H1 (cell line): ENCODE results near the gene HIPK2. TPM values are rescaled to one million over a fixed set of nuclear protein-coding genes. Genes with fewer than 3 reads are reported as not detected.

ENCODE experiments used
- CTCF ChIA-PET: fragments of 300-600 bp; sonication (Branson Sonifier 250); formaldehyde crosslinking; loops from one replicate; lab custom pipeline; 2021; ENCODE audit not compliant: partially characterized antibody; lab: Charles Lee
- POLR2A ChIA-PET: fragments of 300-600 bp; sonication (Branson Sonifier 250); formaldehyde crosslinking; loops from one replicate; lab custom pipeline; 2021; ENCODE audit warnings: inconsistent platforms; ENCODE audit not compliant: partially characterized antibody; lab: Charles Lee
- DNase-seq, 2 experiments: peaks; one replicate each; pipeline versions ENCODE4 v3.0.0 to v3.0.0-alpha.2; 2010 to 2022; ENCODE audit warnings: low spot score in 2 of 2, low read depth in 1 of 2, mixed read lengths in 1 of 2
- FAIRE-seq: peaks from 2 replicates; lab custom pipeline; 2011; peaks lifted over from hg19 to GRCh38; lab: Jason Lieb, UNC
- H2AFZ ChIP-seq: 2 replicates; pipeline ENCODE4 v1.8.1; 2012; ENCODE audit warnings: low read length, inconsistent platforms
- H2AK5ac ChIP-seq: 2 replicates; pipeline ENCODE4 v1.6.1; 2013; ENCODE audit warnings: low read depth, low read length
- H2BK120ac ChIP-seq: replicated peaks from 2 replicates; pipeline ENCODE3; 2013; ENCODE audit warnings: low read depth, low read length, inconsistent platforms
- H2BK12ac ChIP-seq: 2 replicates; pipeline ENCODE4 v1.6.1; 2013; ENCODE audit warnings: low read depth, low read length
- H2BK15ac ChIP-seq: 2 replicates; pipeline ENCODE4 v1.6.1; 2013; ENCODE audit warnings: low read length
- H2BK20ac ChIP-seq: 2 replicates; pipeline ENCODE4 v1.6.1; 2013; ENCODE audit warnings: low read length
- H2BK5ac ChIP-seq: 2 replicates; pipeline ENCODE4 v1.6.1; 2013; ENCODE audit warnings: low read depth, low read length
- H3K14ac ChIP-seq: 2 replicates; pipeline ENCODE4 v1.6.1; 2013; ENCODE audit warnings: inconsistent platforms; ENCODE audit not compliant: insufficient read length
- H3K18ac ChIP-seq: 2 replicates; pipeline ENCODE4 v1.6.1; 2013; ENCODE audit warnings: low read length; ENCODE audit errors: extremely low read depth
- H3K23ac ChIP-seq: 2 replicates; pipeline ENCODE4 v1.6.1; 2013; ENCODE audit warnings: inconsistent platforms; ENCODE audit not compliant: insufficient read length
- H3K23me2 ChIP-seq: 2 replicates; pipeline ENCODE4 v1.6.1; 2013; ENCODE audit warnings: low read depth, low read length
- H3K27ac ChIP-seq: 2 replicates; pipeline ENCODE4 v1.6.1; 2011; ENCODE audit warnings: low read depth, low read length, inconsistent platforms
- H3K27me3 ChIP-seq, 4 experiments: replicated peaks in 1 of 4; 1 replicate in 1 of 4; 2 replicates in 3 of 4; pipeline versions ENCODE4 v1.6.1 to v1.8.1; 2011 to 2013; ENCODE audit warnings: low read length in 3 of 4, mild to moderate bottlenecking in 3 of 4, inconsistent platforms in 2 of 4, mixed read lengths in 2 of 4, moderate library complexity in 1 of 4; ENCODE audit not compliant: control insufficient read depth in 3 of 4, insufficient read depth in 3 of 4; ENCODE audit errors: extremely low read depth in 1 of 4
- H3K36me3 ChIP-seq, 4 experiments: 2 replicates each; pipeline versions ENCODE4 v1.6.1 to v1.8.1; 2011 to 2013; ENCODE audit warnings: mild to moderate bottlenecking in 4 of 4, low read length in 3 of 4, moderate library complexity in 2 of 4, control low read depth in 1 of 4, inconsistent platforms in 1 of 4; ENCODE audit not compliant: insufficient read depth in 4 of 4, control insufficient read depth in 2 of 4
- H3K4ac ChIP-seq: replicated peaks from 2 replicates; pipeline ENCODE3; 2013; ENCODE audit warnings: low read length, low read depth, mixed read lengths, inconsistent platforms; ENCODE audit not compliant: insufficient read length
- H3K4me1 ChIP-seq, 4 experiments: replicated peaks in 1 of 4; 1 replicate in 1 of 4; 2 replicates in 3 of 4; pipeline versions ENCODE4 v1.6.1 to v1.8.1; 2011 to 2013; ENCODE audit warnings: low read length in 3 of 4, inconsistent platforms in 2 of 4, mixed read lengths in 1 of 4; ENCODE audit not compliant: insufficient read depth in 4 of 4, control insufficient read depth in 3 of 4
- H3K4me2 ChIP-seq, 2 experiments: 2 replicates each; pipeline versions ENCODE4 v1.6.1 to v1.8.1; 2011 to 2013; ENCODE audit warnings: low read depth in 2 of 2, low read length in 2 of 2, control low read depth in 1 of 2, inconsistent platforms in 1 of 2, mild to moderate bottlenecking in 1 of 2; ENCODE audit not compliant: insufficient read depth in 1 of 2
- H3K4me3 ChIP-seq, 4 experiments: fragments of 200-600, 300-600 bp in 1 of 4; sonication (generic), shearing (Covaris generic), sonication (Bioruptor Twin) in 1 of 4; 2 replicates each; pipeline versions ENCODE4 v1.5.1 to v1.8.1; 2011 to 2016; ENCODE audit warnings: low read length in 4 of 4, low read depth in 3 of 4, control low read depth in 2 of 4, inconsistent platforms in 2 of 4, mild to moderate bottlenecking in 2 of 4, mixed read lengths in 1 of 4, moderate library complexity in 1 of 4; ENCODE audit not compliant: insufficient read depth in 2 of 4; ENCODE audit errors: extremely low read depth in 1 of 4
- H3K56ac ChIP-seq: replicated peaks from 2 replicates; pipeline ENCODE3; 2013; ENCODE audit warnings: low read depth, mild to moderate bottlenecking, mixed read lengths, low read length, inconsistent platforms; ENCODE audit not compliant: insufficient read length
- H3K79me1 ChIP-seq: 2 replicates; pipeline ENCODE4 v1.6.1; 2013; ENCODE audit warnings: low read depth, low read length, control low read depth
- H3K79me2 ChIP-seq, 2 experiments: 2 replicates each; pipeline versions ENCODE4 v1.6.1 to v1.8.1; 2012 to 2013; ENCODE audit warnings: low read length in 2 of 2, mild to moderate bottlenecking in 2 of 2, inconsistent platforms in 1 of 2; ENCODE audit not compliant: insufficient read depth in 2 of 2, control insufficient read depth in 1 of 2
- H3K9ac ChIP-seq, 4 experiments: replicated peaks in 1 of 4; 1 replicate in 1 of 4; 2 replicates in 3 of 4; pipeline versions ENCODE4 v1.6.1 to v1.8.1; 2011 to 2013; ENCODE audit warnings: low read depth in 3 of 4, low read length in 3 of 4, control low read depth in 2 of 4, mild to moderate bottlenecking in 2 of 4, moderate library complexity in 2 of 4, inconsistent platforms in 1 of 4; ENCODE audit errors: extremely low read depth in 1 of 4
- H3K9me3 ChIP-seq, 2 experiments: 2 replicates each; pipeline versions ENCODE4 v1.6.1 to v1.8.1; 2012 to 2013; ENCODE audit warnings: mild to moderate bottlenecking in 2 of 2, moderate library complexity in 2 of 2, control low read depth in 1 of 2, inconsistent platforms in 1 of 2, low read depth in 1 of 2, low read length in 1 of 2, mixed read lengths in 1 of 2; ENCODE audit not compliant: insufficient read depth in 2 of 2
- H4K20me1 ChIP-seq, 2 experiments: replicated peaks in 1 of 2; 2 replicates each; pipeline versions ENCODE3 to v1.8.1; 2011 to 2013; ENCODE audit warnings: inconsistent platforms in 2 of 2, low read length in 2 of 2, mild to moderate bottlenecking in 1 of 2; ENCODE audit not compliant: insufficient read depth in 2 of 2, control insufficient read depth in 1 of 2
- H4K5ac ChIP-seq: 2 replicates; pipeline ENCODE4 v1.6.1; 2013; ENCODE audit warnings: low read length, low read depth, mixed read lengths, inconsistent platforms; ENCODE audit not compliant: insufficient read length
- H4K8ac ChIP-seq: 2 replicates; pipeline ENCODE4 v1.8.0; 2013; ENCODE audit warnings: mild to moderate bottlenecking, moderate library complexity, low read length, inconsistent platforms; ENCODE audit not compliant: insufficient read depth; ENCODE audit errors: extremely low read depth
- H4K91ac ChIP-seq: replicated peaks from 2 replicates; pipeline ENCODE3; 2013; ENCODE audit warnings: low read length, mixed read lengths, inconsistent platforms; ENCODE audit not compliant: insufficient read length
- SIX5 ChIP-seq: IDR thresholded peaks from 2 replicates; pipeline ENCODE4 v1.6.1; 2011; ENCODE audit warnings: mild to moderate bottlenecking, low read depth, low read length
- SP2 ChIP-seq: IDR thresholded peaks from 2 replicates; pipeline ENCODE4 v1.6.1; 2012; ENCODE audit warnings: mild to moderate bottlenecking, low read length, inconsistent platforms
- TBP ChIP-seq: IDR thresholded peaks from 2 replicates; pipeline ENCODE4 v1.6.1; 2011; ENCODE audit warnings: low read depth, low read length, improper control_type of control experiment
- TCF12 ChIP-seq: IDR thresholded peaks from 2 replicates; pipeline ENCODE4 v1.6.1; 2011; ENCODE audit warnings: low read depth, mild to moderate bottlenecking, low read length
- YY1 ChIP-seq: IDR thresholded peaks from 2 replicates; pipeline ENCODE4 v1.6.1; 2011; ENCODE audit warnings: low read depth, mild to moderate bottlenecking, low read length
- WGBS, 2 experiments: shearing (Covaris generic) in 1 of 2; methylation state at CpG; one replicate each; pipeline versions ENCODE4 v1.1.6 to v1.1.7; 2013 to 2015; ENCODE audit warnings: low lambda C conversion rate in 2 of 2, mixed read lengths in 2 of 2, inconsistent platforms in 1 of 2, low coverage in 1 of 2, missing lambda C conversion rate in 1 of 2; ENCODE audit not compliant: insufficient replicate concordance in 2 of 2, insufficient coverage in 1 of 2, insufficient read length in 1 of 2; ENCODE audit errors: extremely low coverage in 1 of 2, missing lambda C conversion rate in 1 of 2; 5-methylcytosine and 5-hydroxymethylcytosine counted together
- polyA plus RNA-seq, 7 experiments: library from polyadenylated mRNA; depleted of rRNA in 3 of 7; stranded (reverse) in 5 of 7; unstranded in 2 of 7; fragments of >200 nt in 5 of 7; fragments of 200-250 nt in 2 of 7; gene quantifications; 1 replicate in 5 of 7; 2 replicates in 1 of 7; 4 replicates in 1 of 7; pipeline versions ENCODE4 v1.2.1 to v1.2.3, GENCODE V29; 2011 to 2013; ENCODE audit warnings: missing spikeins in 2 of 7, mixed read lengths in 2 of 7
- total RNA-seq: library from RNA; stranded (reverse); fragmentation: NEBNext Ultra II Directional; extraction: Animal tissue kit (Norgen Biotek cat#: 25700); gene quantifications from 2 replicates; pipeline ENCODE4 v1.2.1, GENCODE V29; 2021

The HIPK2 gene
- total and polyA plus RNA-seq, 2 of the 8 experiments (the other 6 are each of a cell fraction or from before 2014, with no cell fraction given), result 8.3 to 24.3 TPM

DNA sequence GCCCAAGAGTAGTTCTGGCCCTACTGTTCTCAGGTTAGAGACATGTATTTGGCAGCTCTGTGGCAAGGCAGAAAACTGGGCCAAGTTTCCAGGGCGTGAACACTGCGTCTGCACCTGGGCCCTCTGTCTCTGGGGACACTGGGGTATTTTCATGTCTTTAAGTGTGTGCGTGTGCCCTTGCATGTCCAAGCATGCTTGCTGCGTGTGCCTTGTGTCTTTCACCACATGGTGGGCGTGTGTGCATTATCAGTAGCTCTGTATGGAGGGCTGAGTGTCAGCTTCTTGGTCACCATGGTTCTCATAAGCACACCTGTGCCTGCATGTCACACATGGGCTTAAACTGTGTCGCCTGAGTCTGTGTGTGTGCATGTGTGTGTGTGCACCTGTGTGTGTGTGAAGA is 69.3 kb downstream of the HIPK2 start:
- 94% methylated on average over 6 of the region's 6 CpGs; no CpG with 5 or more reads in 1 of the 2 experiments for WGBS, 2 experiments
- Histone ChIP-seq H2BK120ac (no peak overlapping the region), H3K27ac (no peak overlapping the region), H4K91ac (no peak overlapping the region), H3K79me1 (peaks cover under 1% of the 10 kb centered on the region; the same call in 1 of the 2 replicates), H3K9me3 (no peaks in the 10 kb centered on the region), H2BK15ac (no peak overlapping the region), H2BK5ac (peak overlapping the region; percentile 80), H3K23me2 (peaks cover 11% of the 10 kb centered on the region; the same call in 1 of the 2 replicates), H3K27me3 (no peaks in the 10 kb centered on the region), H3K9ac (no peak overlapping the region), H3K23ac (no peak overlapping the region), H4K8ac (no peak overlapping the region), H3K14ac (no peak overlapping the region), H4K20me1 (peaks cover 0 to 4% of the 10 kb centered on the region in 2 experiments), H3K4me1 (peaks cover 13 to 23% (median 16%) of the 10 kb centered on the region in 4 experiments), H3K18ac (no peak overlapping the region), H3K4me2 (no peak overlapping the region), H3K56ac (no peak overlapping the region), H2AFZ (no peak overlapping the region), H2AK5ac (0 out of 2 replicates have a peak overlapping the region, but pooled peaks have one; percentile 3), H3K4ac (no peak overlapping the region), H2BK12ac (no peak overlapping the region), H3K36me3 (no peaks in the 10 kb centered on the region), H4K5ac (no peak overlapping the region), H3K79me2 (no peaks in the 10 kb centered on the region), H3K4me3 (no peak overlapping the region), H2BK20ac (no peak overlapping the region)
- FAIRE-seq (no peak), DNase-seq (no peak)
- ChIA-PET POLR2A (no interaction called here), CTCF (interaction anchor here (0.6 to 5.7 kb wide), 5 partner anchors 9 to 106 kb away, joined by 3 to 34 read pairs (median 3); no protein-coding TSS in a partner anchor)
- no peak for TF ChIP-seq SIX5
- no peak for TF ChIP-seq SP2
- no peak for TF ChIP-seq YY1
- TF ChIP-seq TBP, result no peak
- no peak for TF ChIP-seq TCF12
